Type B pancreatic cell (in vitro differentiated cells): ENCODE measurements around the gene ZNF222. TPM values are rescaled to one million over a fixed set of nuclear protein-coding genes. Genes with fewer than 3 reads are reported as not detected.

Experiments used
- DNase-seq: peaks from one replicate; pipeline ENCODE4 v3.0.0; 2021; ENCODE audit warnings: mixed read lengths; ENCODE audit not compliant: unreplicated experiment; ENCODE audit errors: extremely low spot score
- H3K27ac Mint-ChIP-seq: 2 replicates; pipeline ENCODE4 v1.8.0; 2021; ENCODE audit warnings: mild to moderate bottlenecking, mixed read lengths
- H3K27me3 Mint-ChIP-seq: 2 replicates; pipeline ENCODE4 v1.8.0; 2021; ENCODE audit warnings: mixed read lengths
- H3K36me3 Mint-ChIP-seq: 2 replicates; pipeline ENCODE4 v1.8.0; 2021; ENCODE audit warnings: mixed read lengths
- H3K4me1 Mint-ChIP-seq: one replicate; pipeline ENCODE4 v1.8.0; 2021; ENCODE audit warnings: mixed read lengths; ENCODE audit not compliant: unreplicated experiment
- H3K4me3 Mint-ChIP-seq: 2 replicates; pipeline ENCODE4 v1.8.0; 2021; ENCODE audit warnings: mild to moderate bottlenecking, mixed read lengths
- H3K9me3 Mint-ChIP-seq: 2 replicates; pipeline ENCODE4 v1.8.0; 2021; ENCODE audit warnings: mixed read lengths
- CTCF ChIP-seq: fragments of 200-600 bp; sonication (generic); conservative IDR thresholded peaks from 2 replicates; pipeline ENCODE4 v1.5.0; 2021; ENCODE audit warnings: antibody characterized with exemption, mild to moderate bottlenecking
- total RNA-seq: library from RNA; stranded (reverse); gene quantifications from 2 replicates; pipeline ENCODE4 v1.2.1, GENCODE V29; 2021; ENCODE audit warnings: low replicate concordance

The ZNF222 gene
- total RNA-seq, 1 donor from 2014 or later: 7.9 TPM

- H3K9me3 Mint-ChIP-seq: peaks cover 21% of the 10 kb centered on the region
- no peaks in the 10 kb centered on the region for H3K27me3 Mint-ChIP-seq
- no peak overlapping the region for H3K4me3 Mint-ChIP-seq
- peaks cover 62% of the 10 kb centered on the region for H3K36me3 Mint-ChIP-seq
- H3K4me1 Mint-ChIP-seq: peaks cover 10% of the 10 kb centered on the region
- TF ChIP-seq CTCF: no peak
- no peak overlapping the region for H3K27ac Mint-ChIP-seq
- no peak for DNase-seq
Measured at GRCh38 chr19:44007473-44007872, 17.7 kb upstream of the ZNF222 start.

GRCh38 chr19:44010468-44010867, 14.7 kb upstream of the ZNF222 start:
- H3K27me3 Mint-ChIP-seq: no peaks in the 10 kb centered on the region
- no peak for DNase-seq
- H3K4me1 Mint-ChIP-seq: no peaks in the 10 kb centered on the region
- no peak overlapping the region for H3K4me3 Mint-ChIP-seq
- H3K27ac Mint-ChIP-seq: no peak overlapping the region
- peaks cover 67% of the 10 kb centered on the region for H3K36me3 Mint-ChIP-seq
- TF ChIP-seq CTCF: no peak
- peaks cover 31% of the 10 kb centered on the region for H3K9me3 Mint-ChIP-seq

GRCh38 chr19:44019498-44019897, 5.7 kb upstream of the ZNF222 start:
- H3K9me3 Mint-ChIP-seq: peaks cover 6% of the 10 kb centered on the region
- DNase-seq: no peak
- peaks cover under 1% of the 10 kb centered on the region for H3K4me1 Mint-ChIP-seq

GRCh38 chr19:44021221-44021620, 4.0 kb upstream of the ZNF222 start:
- peaks cover 17% of the 10 kb centered on the region for H3K27me3 Mint-ChIP-seq
- H3K4me3 Mint-ChIP-seq: no peak overlapping the region
- no peak for DNase-seq
- TF ChIP-seq CTCF: no peak
- peaks cover 14% of the 10 kb centered on the region for H3K4me1 Mint-ChIP-seq
- H3K27ac Mint-ChIP-seq: no peak overlapping the region
- H3K36me3 Mint-ChIP-seq: peaks cover 13% of the 10 kb centered on the region
- H3K9me3 Mint-ChIP-seq: peaks cover 12% of the 10 kb centered on the region

More at GRCh38 chr19:44019498-44019897, 5.7 kb upstream of the ZNF222 start:
- Mint-ChIP-seq H3K27me3 (peaks cover 17% of the 10 kb centered on the region), H3K4me3 (no peak overlapping the region), H3K36me3 (peaks cover under 1% of the 10 kb centered on the region), H3K27ac (no peak overlapping the region)
- no peak for TF ChIP-seq CTCF

GRCh38 chr19:44024900-44025216, 321 bp upstream of the ZNF222 start:
- Mint-ChIP-seq H3K27ac (peak overlapping the region; percentile 91), H3K4me3 (peak overlapping the region; percentile 98), H3K27me3 (peaks cover 13% of the 10 kb centered on the region), H3K9me3 (peaks cover 19% of the 10 kb centered on the region), H3K36me3 (peaks cover 42% of the 10 kb centered on the region), H3K4me1 (peaks cover 14% of the 10 kb centered on the region)
- TF ChIP-seq CTCF: no peak
- DNase-seq: no peak

- H3K27me3 Mint-ChIP-seq: peaks cover 3% of the 10 kb centered on the region
- H3K36me3 Mint-ChIP-seq: peaks cover 55% of the 10 kb centered on the region
- no peak for TF ChIP-seq CTCF
- H3K27ac Mint-ChIP-seq: peak overlapping the region; percentile 50
- peaks cover 16% of the 10 kb centered on the region for H3K9me3 Mint-ChIP-seq
- no peak for DNase-seq
- H3K4me1 Mint-ChIP-seq: peaks cover 14% of the 10 kb centered on the region
- peak overlapping the region; percentile 98 for H3K4me3 Mint-ChIP-seq
Measured at GRCh38 chr19:44026622-44027021, 1.4 kb downstream of the ZNF222 start.
